ENCODE data around the gene BTBD17. TPM values are rescaled to one million over a fixed set of nuclear protein-coding genes. Genes with fewer than 3 reads are reported as not detected.

Gene BTBD17
- total RNA-seq, 4 donors from 2014 or later: not detected

- Histone ChIP-seq H3K27me3 (peaks cover 56% of the 10 kb centered on the region), H3K36me3 (no peaks in the 10 kb centered on the region), H3K27ac (no peak overlapping the region), H3K9me3 (no peaks in the 10 kb centered on the region), H3K4me1 (no peaks in the 10 kb centered on the region), H3K4me3 (no peak overlapping the region)
- TF ChIP-seq EP300 (IDR thresholded peaks at IDR 0.05): no peak
- TF ChIP-seq POLR2A (IDR thresholded peaks at IDR 0.05): no peak
- no peak for TF ChIP-seq POLR2AphosphoS5 (IDR thresholded peaks at IDR 0.05)
- no peak for TF ChIP-seq CTCF (IDR thresholded peaks at IDR 0.05)
- 52% methylated on average over 12 of the region's 14 CpGs for WGBS
- DNase-seq (ENCODE audit: low spot score in 2 of 2): no peak
Measured at GRCh38 chr17:74362810-74363498, 1.3 kb upstream of the BTBD17 start.

GRCh38 chr17:74362069-74362405, 369 bp upstream of the BTBD17 start:
- no peak for TF ChIP-seq EP300 (IDR thresholded peaks at IDR 0.05)
- H3K4me1 ChIP-seq: peaks cover 5% of the 10 kb centered on the region
- H3K4me3 ChIP-seq: no peak overlapping the region
- H3K27ac ChIP-seq: no peak overlapping the region
- no peaks in the 10 kb centered on the region for H3K9me3 ChIP-seq
- H3K27me3 ChIP-seq: peaks cover 62% of the 10 kb centered on the region
- H3K36me3 ChIP-seq: no peaks in the 10 kb centered on the region
- no peak for DNase-seq (ENCODE audit: low spot score in 2 of 2)
- no CpG with 5 or more reads among the region's 9 CpGs for WGBS

- DNase-seq (ENCODE audit: low spot score in 2 of 2): no peak
- Histone ChIP-seq H3K36me3 (no peaks in the 10 kb centered on the region), H3K4me1 (peaks cover 12% of the 10 kb centered on the region), H3K4me3 (no peak overlapping the region), H3K27ac (no peak overlapping the region), H3K9me3 (no peaks in the 10 kb centered on the region), H3K27me3 (peaks cover 71% of the 10 kb centered on the region)
- no peak for TF ChIP-seq POLR2A (IDR thresholded peaks at IDR 0.05)
- no peak for TF ChIP-seq EP300 (IDR thresholded peaks at IDR 0.05)
- no peak for TF ChIP-seq POLR2AphosphoS5 (IDR thresholded peaks at IDR 0.05)
- no peak for TF ChIP-seq CTCF (IDR thresholded peaks at IDR 0.05)
- WGBS: 52% methylated on average over 7 of the region's 7 CpGs
Measured at GRCh38 chr17:74360899-74361229, 804 bp downstream of the BTBD17 start.

- Histone ChIP-seq H3K4me1 (peaks cover 12% of the 10 kb centered on the region), H3K4me3 (no peak overlapping the region), H3K27me3 (peaks cover 80% of the 10 kb centered on the region), H3K36me3 (no peaks in the 10 kb centered on the region), H3K27ac (no peak overlapping the region), H3K9me3 (no peaks in the 10 kb centered on the region)
- TF ChIP-seq CTCF (IDR thresholded peaks at IDR 0.05): no peak
- no peak for TF ChIP-seq POLR2A (IDR thresholded peaks at IDR 0.05)
- no peak for TF ChIP-seq EP300 (IDR thresholded peaks at IDR 0.05)
- TF ChIP-seq POLR2AphosphoS5 (IDR thresholded peaks at IDR 0.05): no peak
- 56% methylated on average over 9 of the region's 22 CpGs for WGBS
- no peak for DNase-seq (ENCODE audit: low spot score in 2 of 2)
Measured at GRCh38 chr17:74359916-74360315, 1.8 kb downstream of the BTBD17 start.

- no peaks in the 10 kb centered on the region for H3K36me3 ChIP-seq
- TF ChIP-seq POLR2A (IDR thresholded peaks at IDR 0.05) (no peak), CTCF (IDR thresholded peaks at IDR 0.05) (no peak), POLR2AphosphoS5 (IDR thresholded peaks at IDR 0.05) (no peak), EP300 (IDR thresholded peaks at IDR 0.05) (no peak)
- DNase-seq (ENCODE audit: low spot score in 2 of 2): no peak
- H3K27me3 ChIP-seq: peaks cover 92% of the 10 kb centered on the region
- H3K4me1 ChIP-seq: peaks cover 12% of the 10 kb centered on the region
- H3K4me3 ChIP-seq: no peak overlapping the region
- 82% methylated on average over 9 of the region's 9 CpGs for WGBS
- no peaks in the 10 kb centered on the region for H3K9me3 ChIP-seq
- no peak overlapping the region for H3K27ac ChIP-seq
Measured at GRCh38 chr17:74358697-74359096, 3.0 kb downstream of the BTBD17 start.

GRCh38 chr17:74357466-74357809, 4.2 kb downstream of the BTBD17 start:
- DNase-seq (ENCODE audit: low spot score in 2 of 2): no peak
- no peaks in the 10 kb centered on the region for H3K36me3 ChIP-seq
- peak overlapping the region; percentile 39 for H3K4me3 ChIP-seq
- H3K27ac ChIP-seq: no peak overlapping the region
- H3K27me3 ChIP-seq: peaks cover 100% of the 10 kb centered on the region
- WGBS: 18% methylated on average over 2 of the region's 32 CpGs
- peaks cover 12% of the 10 kb centered on the region for H3K4me1 ChIP-seq
- TF ChIP-seq EP300 (IDR thresholded peaks at IDR 0.05) (no peak), POLR2AphosphoS5 (IDR thresholded peaks at IDR 0.05) (no peak), CTCF (IDR thresholded peaks at IDR 0.05) (no peak), POLR2A (IDR thresholded peaks at IDR 0.05) (no peak)
- no peaks in the 10 kb centered on the region for H3K9me3 ChIP-seq

Measured in suprapubic skin (tissue), 4 donors.